Fibroblast of skin of right quadriceps (primary cell): ENCODE results near the gene IL1RAPL2.

Experiments used
- DNase-seq: peaks from one replicate; pipeline ENCODE4 v3.0.0-alpha.2; 2013

Gene IL1RAPL2

GRCh38 chrX:105475801-105476200, 909.8 kb downstream of the IL1RAPL2 start:
- DNase-seq = no peak

- peak; percentile 44 for DNase-seq
Measured at GRCh38 chrX:105477351-105477750, 911.4 kb downstream of the IL1RAPL2 start.

GRCh38 chrX:105480646-105481310, 914.8 kb downstream of the IL1RAPL2 start:
- no peak for DNase-seq

- peak; percentile 42 for DNase-seq
Measured at GRCh38 chrX:105483011-105483410, 917.0 kb downstream of the IL1RAPL2 start.

GRCh38 chrX:105488716-105489115, 922.7 kb downstream of the IL1RAPL2 start:
- peak; percentile 3 for DNase-seq

GRCh38 chrX:105495376-105495775, 929.4 kb downstream of the IL1RAPL2 start:
- DNase-seq = no peak

- DNase-seq = peak; percentile 22
Measured at GRCh38 chrX:105502336-105502735, 936.3 kb downstream of the IL1RAPL2 start.

GRCh38 chrX:105515561-105515960, 949.6 kb downstream of the IL1RAPL2 start:
- no peak for DNase-seq

GRCh38 chrX:105526431-105526830, 960.4 kb downstream of the IL1RAPL2 start:
- no peak for DNase-seq

GRCh38 chrX:105527759-105528158, 961.8 kb downstream of the IL1RAPL2 start:
- DNase-seq = peak; percentile 0

GRCh38 chrX:105533951-105534350, 968.0 kb downstream of the IL1RAPL2 start:
- no peak for DNase-seq

GRCh38 chrX:105543283-105543682, 977.3 kb downstream of the IL1RAPL2 start:
- DNase-seq = no peak

- no peak for DNase-seq
Measured at GRCh38 chrX:105550043-105550663, 984.2 kb downstream of the IL1RAPL2 start.

GRCh38 chrX:105552395-105552794, 986.4 kb downstream of the IL1RAPL2 start:
- DNase-seq = peak; percentile 47

- DNase-seq = no peak
Measured at GRCh38 chrX:105553118-105553517, 987.1 kb downstream of the IL1RAPL2 start.

GRCh38 chrX:105564501-105564900, 998.5 kb downstream of the IL1RAPL2 start:
- DNase-seq = peak; percentile 87

- DNase-seq = no peak
Measured at GRCh38 chrX:105565856-105566255, 999.9 kb downstream of the IL1RAPL2 start.

- no peak for DNase-seq
Measured at GRCh38 chrX:105567082-105567481, 1001.1 kb downstream of the IL1RAPL2 start.

- DNase-seq = no peak
Measured at GRCh38 chrX:105608745-105609144, 1042.7 kb downstream of the IL1RAPL2 start.

- DNase-seq = no peak
Measured at GRCh38 chrX:105609530-105609929, 1043.5 kb downstream of the IL1RAPL2 start.

- no peak for DNase-seq
Measured at GRCh38 chrX:105610411-105610810, 1044.4 kb downstream of the IL1RAPL2 start.

- DNase-seq = no peak
Measured at GRCh38 chrX:105618393-105619101, 1052.5 kb downstream of the IL1RAPL2 start.

- no peak for DNase-seq
Measured at GRCh38 chrX:105634180-105634579, 1068.2 kb downstream of the IL1RAPL2 start.

- DNase-seq = no peak
Measured at GRCh38 chrX:105635794-105636193, 1069.8 kb downstream of the IL1RAPL2 start.
